Skin epidermis (tissue), 12 donors: Measurements from ENCODE around the gene ENOX1.
"Not testable (repeated sequence)": the region's sequence is repeated elsewhere in the genome, so short reads cannot be mapped to it uniquely, and the experiment has no call there.

Experiments
- H3K27ac ChIP-seq, 21 experiments: fragments of 200-600 bp; sonication (generic) in 11 of 21; one replicate each; pipeline ENCODE4 v1.5.0; 2020; ENCODE audit warnings: mild to moderate bottlenecking in 3 of 21, inconsistent platforms in 2 of 21, moderate library complexity in 2 of 21
- H3K4me3 ChIP-seq, 7 experiments: fragments of 200-600 bp; sonication (generic) in 2 of 7; one replicate each; pipeline ENCODE4 v1.5.0; 2020; ENCODE audit warnings: inconsistent platforms in 2 of 7, mild to moderate bottlenecking in 2 of 7, moderate library complexity in 1 of 7

ENOX1 gene

GRCh38 chr13:43353631-43354030 is 433.1 kb downstream of the ENOX1 start:
- Histone ChIP-seq H3K27ac (no peak overlapping the region), H3K4me3 (no peak overlapping the region)

DNA sequence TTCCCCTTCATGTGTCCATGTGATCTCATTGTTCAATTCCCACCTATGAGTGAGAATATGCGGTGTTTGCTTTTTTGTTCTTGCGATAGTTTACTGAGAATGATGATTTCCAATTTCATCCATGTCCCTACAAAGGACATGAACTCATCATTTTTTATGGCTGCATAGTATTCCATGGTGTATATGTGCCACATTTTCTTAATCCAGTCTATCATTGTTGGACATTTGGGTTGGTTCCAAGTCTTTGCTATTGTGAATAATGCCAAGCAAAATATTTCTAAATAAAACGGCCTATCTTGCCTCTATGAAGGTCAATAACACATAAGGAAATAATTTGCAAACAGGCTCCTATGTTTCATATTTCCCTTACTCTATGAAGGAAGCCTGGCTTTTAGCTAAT is 435.2 kb downstream of the ENOX1 start:
- H3K4me3 ChIP-seq, H3K27ac ChIP-seq: not testable (repeated sequence)

- Histone ChIP-seq H3K4me3 (no peak overlapping the region), H3K27ac (no peak overlapping the region)
These were observed 438.4 kb downstream of the ENOX1 start for GRCh38 chr13:43348397-43348796.

- H3K27ac ChIP-seq: no peak overlapping the region
- H3K4me3 ChIP-seq: no peak overlapping the region
These were observed 438.9 kb downstream of the ENOX1 start for GRCh38 chr13:43347877-43348276.

GRCh38 chr13:43346427-43346826 is 440.3 kb downstream of the ENOX1 start:
- Histone ChIP-seq H3K4me3 (no peak overlapping the region), H3K27ac (no peak overlapping the region)

GRCh38 chr13:43343645-43344044 is 443.1 kb downstream of the ENOX1 start:
- no peak overlapping the region for H3K27ac ChIP-seq
- H3K4me3 ChIP-seq: no peak overlapping the region

DNA sequence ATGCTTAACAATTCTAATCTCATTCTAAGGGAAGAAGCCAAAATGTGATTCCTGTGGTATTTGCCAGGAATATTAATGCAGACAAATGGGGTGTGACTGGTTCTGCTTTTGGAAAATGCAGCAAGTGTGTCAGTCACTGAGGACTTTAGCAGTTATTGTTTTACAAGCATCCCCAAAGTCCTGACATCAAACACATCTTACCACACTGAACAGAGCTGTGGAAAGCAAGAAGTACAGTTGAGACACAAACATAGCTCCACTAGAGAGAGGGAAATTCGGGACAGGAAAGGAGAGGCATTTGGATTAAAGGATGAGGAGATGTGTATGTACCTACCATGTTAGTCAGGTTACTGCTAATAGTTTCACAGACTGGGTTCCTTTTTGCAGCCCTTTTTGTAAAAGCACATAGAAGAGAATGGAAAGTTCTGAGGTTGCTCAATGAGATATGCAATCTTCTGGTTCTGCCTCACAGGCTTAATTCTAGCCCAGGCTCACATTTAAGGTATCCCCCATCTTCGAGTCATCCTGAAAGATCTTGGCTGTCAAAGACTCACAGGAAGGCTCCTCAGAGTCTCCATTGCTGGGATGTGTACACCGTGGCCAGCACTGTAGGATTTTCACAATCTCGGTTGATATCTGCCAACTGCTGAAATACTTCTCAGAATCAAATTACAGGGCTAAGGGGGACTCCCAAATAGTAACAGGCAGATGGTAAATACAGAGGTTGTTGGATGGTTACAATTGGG is 446.8 kb downstream of the ENOX1 start:
- Histone ChIP-seq H3K27ac (no peak overlapping the region), H3K4me3 (no peak overlapping the region)

- Histone ChIP-seq H3K4me3 (no peak overlapping the region), H3K27ac (no peak overlapping the region)
These were observed 447.5 kb downstream of the ENOX1 start for GRCh38 chr13:43339145-43339804.

DNA sequence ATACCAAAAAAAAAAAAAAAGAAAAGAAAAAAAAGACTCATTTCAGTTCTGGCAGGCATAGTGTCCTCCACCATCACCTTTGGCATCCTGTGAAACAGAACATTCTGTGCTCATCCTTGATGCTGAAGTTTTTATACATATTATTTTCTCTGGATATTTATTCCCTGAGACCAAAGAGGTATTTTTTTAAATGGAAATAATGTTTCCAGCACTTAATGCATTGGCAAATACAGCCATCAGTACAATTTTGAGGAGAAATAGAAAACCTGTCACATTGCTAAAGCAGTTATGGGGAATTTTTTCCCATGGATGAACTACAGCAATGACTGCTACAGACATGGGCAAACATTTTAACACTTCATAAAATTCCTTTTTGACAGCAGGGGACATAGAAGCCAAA is 451.0 kb downstream of the ENOX1 start:
- Histone ChIP-seq H3K27ac (no peak overlapping the region), H3K4me3 (no peak overlapping the region)

- H3K27ac ChIP-seq: no peak overlapping the region
- no peak overlapping the region for H3K4me3 ChIP-seq
These were observed 453.6 kb downstream of the ENOX1 start for GRCh38 chr13:43333176-43333575.

GRCh38 chr13:43331672-43332071 is 455.1 kb downstream of the ENOX1 start:
- Histone ChIP-seq H3K4me3 (no peak overlapping the region), H3K27ac (no peak overlapping the region)

DNA sequence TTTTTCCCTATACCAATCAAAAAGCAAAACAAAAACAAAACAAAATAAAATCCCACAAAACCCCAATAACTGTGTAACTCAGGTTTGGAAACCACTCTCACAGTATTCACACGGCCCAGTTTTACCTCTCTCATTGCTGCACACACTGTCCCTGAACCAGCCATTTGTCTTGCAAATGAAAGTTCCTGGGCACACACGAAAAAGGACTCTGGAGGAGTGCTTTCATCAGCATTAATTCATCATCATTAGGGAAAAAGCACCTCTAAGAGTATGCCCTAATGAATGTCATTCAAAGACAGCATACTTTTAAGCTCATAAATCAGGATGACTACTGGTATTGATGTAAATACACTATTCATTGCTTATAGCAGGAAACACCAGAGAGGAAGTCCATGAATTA is 457.1 kb downstream of the ENOX1 start:
- no peak overlapping the region for H3K27ac ChIP-seq

DNA sequence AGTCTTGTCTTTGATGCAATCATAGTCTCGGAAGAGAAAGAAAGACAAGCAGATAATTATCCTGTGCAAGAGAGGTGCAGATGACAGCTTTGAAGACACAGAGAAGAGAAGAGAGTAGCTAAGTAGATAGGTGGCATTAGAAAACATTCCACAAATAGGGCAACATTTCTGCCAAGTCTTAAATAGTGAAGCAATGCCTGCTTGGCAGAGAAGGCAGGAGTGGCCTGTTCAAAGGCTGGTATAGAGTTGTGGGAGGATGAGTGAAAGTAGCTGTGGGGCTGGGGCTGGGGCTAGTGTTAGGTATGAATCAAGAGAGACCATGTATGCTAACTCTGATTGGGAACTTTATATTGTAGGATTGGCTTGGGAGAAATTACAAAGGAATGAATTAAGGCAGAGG is 457.9 kb downstream of the ENOX1 start:
- Histone ChIP-seq H3K27ac (no peak overlapping the region), H3K4me3 (no peak overlapping the region)

More for the DNA sequence above, 457.1 kb downstream of the ENOX1 start:
- H3K4me3 ChIP-seq: no peak overlapping the region

GRCh38 chr13:43326100-43326499 is 460.7 kb downstream of the ENOX1 start:
- Histone ChIP-seq H3K4me3 (no peak overlapping the region), H3K27ac (no peak overlapping the region)

DNA sequence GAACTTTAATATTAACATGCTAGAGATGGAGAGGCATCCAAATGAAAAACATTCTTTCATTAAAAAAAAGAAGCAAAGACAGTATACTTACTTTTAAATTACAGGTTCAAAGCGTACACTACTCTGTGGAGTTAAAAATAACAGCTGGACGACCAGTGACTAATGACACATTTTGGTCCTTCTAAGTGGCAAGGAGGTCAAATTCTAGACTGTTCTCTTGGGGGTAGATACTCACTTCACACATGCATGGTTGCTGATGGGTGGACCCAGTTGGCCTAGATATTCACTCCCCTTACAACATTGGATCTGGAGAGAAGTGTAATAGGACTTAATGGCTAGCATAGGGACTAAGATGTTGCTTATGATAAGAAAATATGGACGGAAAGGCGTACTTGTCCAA is 461.1 kb downstream of the ENOX1 start:
- no peak overlapping the region for H3K4me3 ChIP-seq
- no peak overlapping the region for H3K27ac ChIP-seq

- Histone ChIP-seq H3K27ac (no peak overlapping the region), H3K4me3 (no peak overlapping the region)
These were observed 462.6 kb downstream of the ENOX1 start for GRCh38 chr13:43324129-43324528.

DNA sequence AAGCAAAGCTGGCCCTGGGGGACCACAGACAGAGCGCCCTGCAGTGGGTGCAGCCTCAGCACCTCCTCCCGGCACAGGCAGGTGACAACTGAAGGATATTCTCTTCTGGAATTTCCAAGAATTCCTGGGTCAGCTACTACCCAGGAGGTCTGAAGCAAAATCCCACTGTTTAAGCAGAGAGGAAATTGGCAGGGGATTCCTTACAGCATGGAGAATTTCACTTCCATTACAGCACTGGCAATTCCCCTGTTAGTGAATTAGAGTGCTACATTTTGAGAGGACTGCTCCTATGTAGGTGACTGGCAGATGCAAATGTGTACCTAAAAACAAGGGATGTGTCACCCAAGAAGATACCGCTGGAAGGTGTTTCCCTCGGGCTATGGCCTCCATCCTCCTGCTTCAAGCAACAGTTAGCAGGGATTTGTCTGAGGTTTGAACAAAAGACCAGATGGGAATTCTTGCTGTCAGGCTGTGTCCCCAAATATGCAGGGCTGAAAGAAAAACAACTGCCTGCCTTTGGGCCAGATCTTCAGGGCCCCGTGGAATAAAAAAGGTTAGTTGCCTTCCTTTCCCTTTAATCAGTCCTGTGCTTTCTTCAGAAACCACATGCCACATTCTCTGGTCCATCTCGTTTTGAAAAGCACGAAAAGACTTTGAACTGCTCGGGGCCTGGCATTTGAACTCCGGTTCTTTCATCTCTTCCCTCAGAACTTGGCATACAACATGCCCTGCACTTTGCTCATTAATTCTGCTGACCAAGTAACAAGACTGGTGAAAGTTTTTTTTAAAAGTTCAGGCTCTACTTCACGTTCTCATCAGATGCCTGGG is 466.9 kb downstream of the ENOX1 start:
- H3K27ac ChIP-seq: no peak overlapping the region
- H3K4me3 ChIP-seq: no peak overlapping the region

GRCh38 chr13:43316946-43317353 is 469.8 kb downstream of the ENOX1 start:
- H3K27ac ChIP-seq: no peak overlapping the region
- H3K4me3 ChIP-seq: no peak overlapping the region

- Histone ChIP-seq H3K4me3 (no peak overlapping the region), H3K27ac (no peak overlapping the region)
These were observed 470.5 kb downstream of the ENOX1 start for GRCh38 chr13:43316281-43316680.

- H3K4me3 ChIP-seq: no peak overlapping the region
- H3K27ac ChIP-seq: no peak overlapping the region
These were observed 471.2 kb downstream of the ENOX1 start for GRCh38 chr13:43315522-43315921.

DNA sequence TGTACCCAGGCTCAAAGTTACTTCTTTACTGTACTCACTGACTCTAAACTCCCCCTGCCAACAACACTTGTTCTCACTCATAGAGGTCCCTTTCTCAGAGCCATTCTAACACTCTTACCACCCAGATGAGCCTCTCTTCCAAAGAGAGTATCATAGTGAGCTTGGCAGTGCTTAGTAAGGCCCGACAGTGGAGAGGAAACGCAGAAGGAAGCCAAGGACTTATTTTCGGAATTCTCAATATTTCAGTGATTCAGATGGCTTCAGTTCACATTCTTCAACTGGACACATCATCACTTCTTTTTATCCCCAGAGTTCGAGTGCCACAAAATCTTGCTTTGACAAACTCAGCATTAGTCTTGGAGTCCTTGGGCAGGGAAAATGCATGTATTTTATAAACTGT is 477.5 kb downstream of the ENOX1 start:
- no peak overlapping the region for H3K27ac ChIP-seq

More for the DNA sequence above, 477.5 kb downstream of the ENOX1 start:
- no peak overlapping the region for H3K4me3 ChIP-seq
